IPS-18a (cell line): ENCODE results near the gene PDE4DIP.
"Not testable (repeated sequence)": the region's sequence is repeated elsewhere in the genome, so short reads cannot be mapped to it uniquely, and the experiment has no call there.

ENCODE experiments used
- H3K27ac ChIP-seq: one replicate; pipeline ENCODE4 v1.5.1; 2013; ENCODE audit warnings: low read length
- H3K27me3 ChIP-seq: one replicate; pipeline ENCODE4 v1.6.1; 2013; ENCODE audit warnings: mild to moderate bottlenecking, low read length; ENCODE audit not compliant: control insufficient read depth, insufficient read depth
- H3K36me3 ChIP-seq: one replicate; pipeline ENCODE4 v1.6.1; 2013; ENCODE audit warnings: low read depth, low read length; ENCODE audit not compliant: control insufficient read depth
- H3K4me1 ChIP-seq: one replicate; pipeline ENCODE4 v1.6.1; 2013; ENCODE audit warnings: low read depth, low read length; ENCODE audit not compliant: control insufficient read depth
- H3K4me3 ChIP-seq: one replicate; pipeline ENCODE4 v1.5.1; 2013; ENCODE audit warnings: low read length
- H3K9ac ChIP-seq: one replicate; pipeline ENCODE4 v1.6.1; 2013; ENCODE audit warnings: mild to moderate bottlenecking, low read length, moderate library complexity
- H3K9me3 ChIP-seq: one replicate; pipeline ENCODE4 v1.6.1; 2013; ENCODE audit warnings: low read depth, low read length; ENCODE audit not compliant: control insufficient read depth

PDE4DIP gene

GRCh38 chr1:148945130-148945529 lies 100.9 kb downstream of the PDE4DIP start:
- H3K27me3 ChIP-seq, H3K9me3 ChIP-seq, H3K9ac ChIP-seq, H3K4me1 ChIP-seq, H3K36me3 ChIP-seq, H3K4me3 ChIP-seq, H3K27ac ChIP-seq: not testable (repeated sequence)

DNA sequence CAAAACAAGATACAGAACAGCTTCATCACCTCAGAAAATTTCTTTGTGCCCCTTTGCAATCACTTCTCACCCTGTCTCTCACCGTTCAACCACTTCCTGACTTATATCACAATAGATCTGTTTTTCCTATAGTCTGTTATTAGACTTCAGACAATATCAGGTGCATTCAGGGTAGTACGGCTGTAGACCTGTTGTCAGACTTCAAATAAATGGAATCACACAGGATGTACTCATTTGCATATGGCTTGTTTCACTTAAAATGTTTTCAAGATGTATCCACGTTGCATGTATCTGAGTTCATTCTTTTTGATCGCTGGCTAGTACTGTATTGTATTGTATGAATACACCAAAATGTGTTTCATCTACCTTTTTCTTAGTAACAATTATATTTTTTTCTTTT lies 104.5 kb downstream of the PDE4DIP start:
- not testable (repeated sequence) for H3K4me3 ChIP-seq, H3K27ac ChIP-seq, H3K4me1 ChIP-seq, H3K27me3 ChIP-seq, H3K9ac ChIP-seq, H3K9me3 ChIP-seq, H3K36me3 ChIP-seq

DNA sequence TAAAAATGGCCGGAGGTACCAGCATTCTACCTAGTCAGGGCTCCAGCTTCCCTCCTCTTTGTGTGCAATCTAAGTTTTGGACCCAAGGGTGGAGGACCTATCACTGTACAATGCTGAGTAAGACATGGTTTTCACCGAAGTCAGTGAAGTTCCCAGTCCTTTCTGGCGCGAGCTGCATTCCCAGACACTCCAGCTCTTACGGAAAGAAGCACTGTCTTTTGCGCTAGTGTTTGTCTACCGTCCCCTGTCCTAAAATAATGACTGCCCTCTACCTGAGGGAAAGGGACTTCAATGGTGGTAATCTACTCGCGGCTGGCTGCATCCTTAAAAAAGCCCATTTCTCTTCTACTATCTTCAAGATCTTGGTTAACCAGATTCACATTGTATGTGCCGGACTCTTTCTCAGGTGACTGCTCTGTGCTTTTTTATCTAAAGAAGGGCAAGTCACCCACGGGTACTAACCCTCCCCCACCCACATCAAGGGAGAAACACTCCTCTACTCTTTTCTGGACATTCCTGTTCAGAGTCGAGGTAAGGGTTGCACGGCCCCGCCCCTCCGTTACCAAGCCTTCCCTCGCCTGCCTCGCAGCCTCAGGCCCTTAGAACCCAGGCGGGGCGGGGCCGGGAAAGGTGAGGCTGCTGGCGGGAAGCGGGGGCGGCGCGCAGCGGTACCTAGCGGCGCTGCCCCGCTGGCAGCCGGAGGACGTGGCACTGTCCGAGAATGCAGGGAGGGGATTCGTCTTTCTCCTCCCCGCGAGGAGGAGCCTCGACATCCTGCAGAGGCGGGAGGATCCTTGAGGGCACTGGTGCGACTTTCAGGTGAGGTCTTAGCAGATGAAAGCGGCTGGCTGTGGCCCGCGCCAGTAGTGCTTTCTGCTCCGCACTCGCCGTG lies 107.4 kb downstream of the PDE4DIP start:
- peak overlapping the region; percentile 54 for H3K4me3 ChIP-seq
- not testable (repeated sequence) for H3K27me3 ChIP-seq, H3K27ac ChIP-seq, H3K9ac ChIP-seq, H3K9me3 ChIP-seq, H3K36me3 ChIP-seq, H3K4me1 ChIP-seq

- H3K4me3 ChIP-seq, result peak overlapping the region; percentile 59
- H3K9ac ChIP-seq, H3K36me3 ChIP-seq, H3K27me3 ChIP-seq, H3K9me3 ChIP-seq, H3K4me1 ChIP-seq, H3K27ac ChIP-seq: not testable (repeated sequence)
These were observed 108.2 kb downstream of the PDE4DIP start for GRCh38 chr1:148952253-148952937.

DNA sequence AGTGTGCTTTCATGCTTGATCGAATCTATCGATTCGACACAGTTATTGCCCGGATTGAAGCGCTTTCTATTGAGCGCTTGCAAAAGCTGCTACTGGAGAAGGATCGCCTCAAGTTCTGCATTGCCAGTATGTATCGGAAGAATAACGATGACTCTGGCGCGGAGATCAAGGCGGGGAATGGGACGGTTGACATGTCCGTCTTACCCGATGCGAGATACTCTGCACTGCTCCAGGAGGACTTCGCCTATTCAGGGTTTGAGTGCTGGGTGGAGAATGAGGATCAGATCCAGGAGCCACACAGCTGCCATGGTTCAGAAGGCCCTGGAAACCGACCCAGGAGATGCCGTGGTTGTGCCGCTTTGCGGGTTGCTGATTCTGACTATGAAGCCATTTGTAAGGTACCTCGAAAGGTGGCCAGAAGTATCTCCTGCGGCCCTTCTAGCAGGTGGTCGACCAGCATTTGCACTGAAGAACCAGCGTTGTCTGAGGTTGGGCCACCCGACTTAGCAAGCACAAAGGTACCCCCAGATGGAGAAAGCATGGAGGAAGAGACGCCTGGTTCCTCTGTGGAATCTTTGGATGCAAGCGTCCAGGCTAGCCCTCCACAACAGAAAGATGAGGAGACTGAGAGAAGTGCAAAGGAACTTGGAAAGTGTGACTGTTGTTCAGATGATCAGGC lies 108.8 kb downstream of the PDE4DIP start:
- H3K9ac ChIP-seq, H3K27ac ChIP-seq, H3K9me3 ChIP-seq, H3K36me3 ChIP-seq, H3K4me1 ChIP-seq, H3K27me3 ChIP-seq: not testable (repeated sequence)
- peak overlapping the region; percentile 59 for H3K4me3 ChIP-seq

GRCh38 chr1:148953730-148954129 lies 109.5 kb downstream of the PDE4DIP start:
- H3K9ac ChIP-seq, H3K27me3 ChIP-seq: not testable (repeated sequence)
- peak overlapping the region; percentile 42 for H3K4me3 ChIP-seq

DNA sequence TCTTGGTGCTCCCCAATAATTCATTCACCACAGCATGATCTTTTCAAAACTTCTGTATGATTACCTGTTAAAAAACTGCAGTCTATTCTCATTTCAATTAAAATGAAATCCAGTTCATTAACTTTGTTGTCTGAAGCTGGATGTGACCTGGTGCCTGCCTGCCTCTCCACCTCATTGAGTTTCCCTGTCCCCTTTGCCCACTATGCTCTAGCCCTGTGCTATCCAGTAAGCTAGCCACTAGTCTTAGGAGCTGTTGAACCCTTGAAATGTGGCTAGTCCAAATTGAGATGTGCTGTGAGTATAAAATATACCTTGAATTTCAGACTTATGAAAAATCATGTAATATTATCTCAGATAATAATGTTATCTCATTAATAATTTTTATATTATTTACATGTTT lies 114.1 kb downstream of the PDE4DIP start:
- H3K27ac ChIP-seq, H3K9ac ChIP-seq, H3K4me3 ChIP-seq, H3K27me3 ChIP-seq, H3K9me3 ChIP-seq, H3K4me1 ChIP-seq, H3K36me3 ChIP-seq: not testable (repeated sequence)

More at GRCh38 chr1:148953730-148954129, 109.5 kb downstream of the PDE4DIP start:
- H3K27ac ChIP-seq, H3K36me3 ChIP-seq, H3K9me3 ChIP-seq, H3K4me1 ChIP-seq: not testable (repeated sequence)

GRCh38 chr1:148960212-148961000 lies 116.2 kb downstream of the PDE4DIP start:
- not testable (repeated sequence) for H3K9ac ChIP-seq, H3K4me3 ChIP-seq, H3K36me3 ChIP-seq, H3K9me3 ChIP-seq, H3K4me1 ChIP-seq, H3K27ac ChIP-seq, H3K27me3 ChIP-seq

DNA sequence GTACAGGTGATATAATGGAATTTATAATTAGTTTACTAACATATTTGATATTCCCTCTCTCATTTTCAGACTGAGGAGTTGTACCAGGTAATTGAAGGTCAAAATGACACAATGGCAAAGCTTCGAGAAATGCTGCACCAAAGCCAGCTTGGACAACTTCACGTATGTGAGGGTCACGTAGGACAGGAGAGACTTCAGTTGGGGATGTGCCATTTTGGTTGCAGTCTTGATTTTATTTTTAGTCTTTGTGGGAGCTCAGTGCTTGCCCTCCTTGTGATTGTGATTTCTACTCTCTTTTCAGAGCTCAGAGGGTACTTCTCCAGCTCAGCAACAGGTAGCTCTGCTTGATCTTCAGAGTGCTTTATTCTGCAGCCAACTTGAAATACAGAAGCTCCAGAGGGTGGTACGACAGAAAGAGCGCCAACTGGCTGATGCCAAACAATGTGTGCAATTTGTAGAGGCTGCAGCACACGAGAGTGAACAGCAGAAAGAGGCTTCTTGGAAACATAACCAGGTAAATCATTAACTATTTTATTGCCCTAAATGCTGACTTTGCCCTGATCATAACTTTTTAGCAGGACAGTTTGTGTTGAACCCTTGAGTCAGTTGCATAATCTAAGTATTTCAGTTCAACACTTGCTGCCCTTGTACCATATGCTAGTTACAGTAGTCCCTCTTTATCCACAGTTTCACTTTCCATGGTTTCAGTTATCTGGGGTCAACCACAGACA lies 118.1 kb downstream of the PDE4DIP start:
- not testable (repeated sequence) for H3K27ac ChIP-seq, H3K9me3 ChIP-seq, H3K4me1 ChIP-seq, H3K27me3 ChIP-seq, H3K9ac ChIP-seq, H3K36me3 ChIP-seq, H3K4me3 ChIP-seq

DNA sequence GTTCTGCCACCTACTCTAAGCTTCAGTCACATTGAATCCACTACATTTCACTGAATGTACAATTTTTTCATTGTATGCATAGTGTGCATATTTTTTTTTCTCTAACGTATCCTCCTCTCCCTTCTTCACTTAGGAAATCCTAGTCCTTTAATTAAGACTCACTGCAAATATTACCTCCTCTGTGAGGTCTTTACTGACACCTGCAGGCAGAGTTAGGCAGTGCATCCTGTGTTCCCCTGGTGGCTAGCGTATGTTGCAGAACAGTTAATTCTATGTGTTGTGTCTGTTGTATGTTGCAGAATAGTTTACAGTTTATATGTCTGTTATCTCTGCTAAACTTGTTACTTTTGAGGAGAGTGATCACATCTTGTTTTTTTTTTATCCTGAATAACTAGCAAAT lies 121.9 kb downstream of the PDE4DIP start:
- H3K9ac ChIP-seq, H3K27me3 ChIP-seq, H3K4me1 ChIP-seq, H3K9me3 ChIP-seq, H3K36me3 ChIP-seq, H3K27ac ChIP-seq, H3K4me3 ChIP-seq: not testable (repeated sequence)

- H3K36me3 ChIP-seq, H3K4me3 ChIP-seq, H3K4me1 ChIP-seq, H3K9ac ChIP-seq, H3K27ac ChIP-seq, H3K27me3 ChIP-seq, H3K9me3 ChIP-seq: not testable (repeated sequence)
These were observed 123.4 kb downstream of the PDE4DIP start for GRCh38 chr1:148967580-148967979.
